GM11168 (cell line): Measurements from ENCODE around the gene UNKL.

ENCODE experiments used
- in situ Hi-C: fragments of 300-500 bp; cut with MboI; formaldehyde crosslinking; loops from one replicate; pipeline ENCODE4 v1.12.0; 2022; ENCODE audit warnings: low sequenced_read_pairs; ENCODE audit not compliant: unreplicated experiment

Gene UNKL

DNA sequence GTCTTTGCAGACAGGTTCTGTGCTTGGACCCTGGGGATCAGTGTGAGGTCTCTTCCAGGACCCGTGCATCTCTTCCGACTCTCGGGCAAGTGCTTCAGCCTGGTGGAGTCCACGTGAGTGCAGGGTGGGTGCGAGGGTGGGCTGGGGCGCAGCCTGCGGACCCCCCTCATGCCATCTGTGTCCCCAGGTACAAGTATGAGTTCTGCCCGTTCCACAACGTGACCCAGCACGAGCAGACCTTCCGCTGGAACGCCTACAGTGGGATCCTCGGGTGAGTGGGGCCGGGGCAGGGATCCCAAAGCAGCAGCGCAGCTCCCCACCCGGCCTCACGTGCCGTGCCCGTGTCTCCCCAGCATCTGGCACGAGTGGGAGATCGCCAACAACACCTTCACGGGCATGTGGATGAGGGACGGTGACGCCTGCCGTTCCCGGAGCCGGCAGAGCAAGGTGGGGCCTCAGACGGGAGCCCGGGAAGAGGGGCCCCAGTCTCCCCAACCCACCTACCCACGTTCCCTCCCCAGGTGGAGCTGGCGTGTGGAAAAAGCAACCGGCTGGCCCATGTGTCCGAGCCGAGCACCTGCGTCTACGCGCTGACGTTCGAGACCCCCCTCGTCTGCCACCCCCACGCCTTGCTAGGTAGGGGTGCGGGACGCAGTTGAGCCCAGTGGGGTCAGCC lies 52.7 kb downstream of the UNKL start:
- in situ Hi-C loops = no loop called here

DNA sequence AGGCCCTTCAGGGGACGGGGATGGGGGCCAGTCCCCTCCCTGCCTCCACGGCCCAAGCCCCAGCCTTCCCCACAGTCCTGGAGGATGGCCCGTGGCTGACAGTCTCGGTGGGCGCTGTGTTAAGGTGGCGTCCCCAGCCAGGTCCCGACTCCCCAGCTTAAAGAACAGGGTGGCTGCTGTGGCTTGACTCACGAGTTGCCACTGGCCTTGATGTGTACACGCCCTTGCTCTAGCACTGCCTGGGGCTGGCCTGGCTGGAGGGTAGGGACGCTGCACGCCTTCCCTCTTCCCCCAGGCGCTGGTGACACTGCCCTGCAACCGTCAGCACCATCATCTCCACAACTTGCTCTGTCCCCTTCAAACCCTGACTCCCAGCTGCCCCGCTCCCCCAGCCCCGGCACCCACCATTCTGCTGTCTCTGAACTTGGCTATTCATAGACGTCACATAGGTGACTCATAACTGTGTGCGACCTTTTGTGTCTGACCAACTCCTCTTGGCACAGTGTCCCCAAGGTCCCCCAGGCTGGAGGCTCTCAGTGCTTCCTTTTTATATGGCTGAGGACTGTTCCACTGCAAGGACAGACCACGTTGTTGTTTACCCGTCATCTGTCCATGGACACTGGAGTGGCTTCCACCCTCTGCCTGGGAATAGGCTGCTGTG lies 56.5 kb downstream of the UNKL start:
- in situ Hi-C loops = no loop called here

DNA sequence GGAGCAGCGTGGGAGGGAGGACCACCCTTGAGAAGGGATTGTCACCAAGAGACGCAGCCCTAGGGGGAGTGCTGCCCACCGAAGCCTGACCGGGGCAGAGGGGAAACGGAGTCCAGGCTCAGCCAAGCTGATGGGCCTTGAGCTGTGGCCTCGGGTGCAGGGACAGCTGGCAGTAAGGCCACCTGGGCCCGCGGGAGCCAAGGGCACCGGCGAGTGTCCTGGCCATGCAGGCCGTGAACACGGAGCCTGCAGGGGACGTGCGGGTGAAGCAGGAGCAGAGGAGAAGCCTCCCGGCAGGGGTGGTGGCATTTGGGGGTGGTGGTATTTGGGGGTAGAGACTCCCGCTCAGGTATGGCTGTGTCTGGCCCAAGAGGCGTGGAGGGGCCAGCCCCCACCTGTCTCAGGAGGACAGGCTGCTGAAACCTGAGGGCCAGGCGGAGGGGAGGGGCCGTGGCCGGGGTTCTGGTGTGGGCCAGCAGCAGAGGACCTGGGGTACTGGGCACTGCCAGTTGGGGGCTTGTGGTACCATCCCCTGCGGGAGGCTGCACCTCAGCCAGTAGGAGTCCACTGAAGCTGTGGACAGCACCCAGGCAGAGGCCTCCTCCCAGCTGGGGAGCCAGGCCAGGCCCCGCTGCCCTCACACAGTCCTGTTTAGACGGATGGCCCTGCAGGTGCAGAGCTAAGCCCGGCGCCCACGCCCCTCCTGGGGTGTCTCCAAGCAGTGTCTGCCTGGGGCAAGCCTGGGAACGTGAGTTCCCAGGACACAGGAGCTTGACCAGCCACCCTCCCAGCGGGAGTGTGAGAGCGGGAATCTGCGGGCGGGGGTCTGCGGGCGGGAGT lies 58.2 kb downstream of the UNKL start:
- in situ Hi-C loops = no loop called here

DNA sequence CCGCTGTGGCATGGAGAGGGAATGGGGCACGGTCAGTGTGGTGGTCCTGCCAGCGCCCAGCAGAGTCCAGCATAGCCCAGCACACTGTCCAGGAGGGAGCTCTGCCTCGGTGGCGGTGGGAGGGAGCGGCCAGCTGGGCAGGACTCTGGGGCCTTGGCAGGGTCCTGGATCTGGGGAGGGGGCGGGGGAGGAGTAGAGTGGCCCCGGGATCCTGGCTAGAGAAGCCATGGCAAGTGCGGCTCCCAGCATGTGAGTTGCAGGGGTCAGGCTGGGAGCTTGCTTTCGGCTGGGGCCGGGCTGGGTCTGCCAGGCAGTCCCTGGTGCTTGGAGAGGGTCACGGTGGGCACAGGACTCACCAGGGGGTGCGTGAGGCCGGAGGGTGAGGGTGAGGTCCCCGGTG lies 58.9 kb downstream of the UNKL start:
- in situ Hi-C loops = no loop called here

GRCh38 chr16:1354815-1355540 lies 59.5 kb downstream of the UNKL start:
- in situ Hi-C loops = no loop called here

GRCh38 chr16:1351582-1352362 lies 62.7 kb downstream of the UNKL start, which contains the start of the genes GNPTG and TSR3:
TSS of gene GNPTG (plus strand) at chr16:1351931. CDS start at chr16:1351966, 35 bp downstream.
TSS of gene TSR3 (minus strand) at chr16:1351878. CDS start at chr16:1351804, 74 bp downstream.
- in situ Hi-C loops = no loop called here

- in situ Hi-C loops = no loop called here
These were observed 63.3 kb downstream of the UNKL start for GRCh38 chr16:1351215-1351581.

GRCh38 chr16:1350691-1351090 lies 63.8 kb downstream of the UNKL start:
- in situ Hi-C loops = no loop called here

DNA sequence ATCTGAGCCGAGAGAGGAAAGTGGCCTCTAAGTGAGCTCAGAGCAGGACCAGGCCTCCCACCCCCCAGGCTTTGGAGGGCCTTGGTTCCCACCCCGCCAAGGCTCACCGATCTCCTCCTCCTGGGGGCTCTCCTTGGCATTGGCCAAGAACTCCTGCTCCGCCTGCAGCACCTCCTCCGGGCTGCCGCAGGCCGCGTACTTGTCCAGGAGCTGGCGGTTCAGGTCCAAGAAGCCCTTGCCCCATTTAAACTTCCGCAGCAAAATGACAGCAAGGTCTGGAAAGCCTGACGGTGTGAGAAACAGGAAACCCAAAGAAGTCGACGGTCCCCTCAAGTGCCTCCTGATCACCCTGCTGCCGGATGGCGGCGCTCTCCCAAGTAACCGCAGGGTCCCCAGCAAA lies 64.6 kb downstream of the UNKL start:
- in situ Hi-C loops = no loop called here

- in situ Hi-C loops = no loop called here
These were observed 65.2 kb downstream of the UNKL start for GRCh38 chr16:1349351-1349750.

- in situ Hi-C loops = no loop called here
These were observed 65.6 kb downstream of the UNKL start for GRCh38 chr16:1348926-1349325.

- in situ Hi-C loops = no loop called here
These were observed 66.1 kb downstream of the UNKL start for GRCh38 chr16:1348441-1348840.

- in situ Hi-C loops = no loop called here
These were observed 66.5 kb downstream of the UNKL start for GRCh38 chr16:1347962-1348361.

DNA sequence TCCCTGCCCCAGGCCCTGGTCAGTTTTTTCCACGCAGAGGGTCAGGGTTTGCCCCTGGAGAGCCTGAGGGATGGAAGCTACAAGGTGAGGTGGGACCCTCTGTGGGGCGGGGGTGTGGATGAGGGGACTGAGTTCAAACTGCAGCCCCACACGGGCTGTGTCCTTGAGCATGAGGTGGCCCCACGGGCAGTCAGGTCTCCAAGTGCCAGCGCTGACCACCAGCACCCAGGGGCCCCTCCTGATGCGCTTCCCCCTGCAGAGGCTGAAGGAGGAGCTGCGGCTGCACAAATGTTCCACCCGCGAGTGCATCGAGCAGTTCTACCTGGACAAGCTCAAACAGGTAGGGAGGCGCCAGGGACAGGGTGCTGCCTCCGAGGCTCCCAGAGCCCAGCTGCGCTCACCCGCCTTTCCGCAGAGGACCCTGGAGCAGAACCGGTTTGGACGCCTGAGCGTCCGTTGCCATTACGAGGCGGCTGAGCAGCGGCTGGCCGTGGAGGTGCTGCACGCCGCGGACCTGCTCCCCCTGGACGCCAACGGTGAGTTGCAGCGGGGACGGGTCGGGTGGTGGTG lies 67.1 kb downstream of the UNKL start:
- in situ Hi-C loops = no loop called here

DNA sequence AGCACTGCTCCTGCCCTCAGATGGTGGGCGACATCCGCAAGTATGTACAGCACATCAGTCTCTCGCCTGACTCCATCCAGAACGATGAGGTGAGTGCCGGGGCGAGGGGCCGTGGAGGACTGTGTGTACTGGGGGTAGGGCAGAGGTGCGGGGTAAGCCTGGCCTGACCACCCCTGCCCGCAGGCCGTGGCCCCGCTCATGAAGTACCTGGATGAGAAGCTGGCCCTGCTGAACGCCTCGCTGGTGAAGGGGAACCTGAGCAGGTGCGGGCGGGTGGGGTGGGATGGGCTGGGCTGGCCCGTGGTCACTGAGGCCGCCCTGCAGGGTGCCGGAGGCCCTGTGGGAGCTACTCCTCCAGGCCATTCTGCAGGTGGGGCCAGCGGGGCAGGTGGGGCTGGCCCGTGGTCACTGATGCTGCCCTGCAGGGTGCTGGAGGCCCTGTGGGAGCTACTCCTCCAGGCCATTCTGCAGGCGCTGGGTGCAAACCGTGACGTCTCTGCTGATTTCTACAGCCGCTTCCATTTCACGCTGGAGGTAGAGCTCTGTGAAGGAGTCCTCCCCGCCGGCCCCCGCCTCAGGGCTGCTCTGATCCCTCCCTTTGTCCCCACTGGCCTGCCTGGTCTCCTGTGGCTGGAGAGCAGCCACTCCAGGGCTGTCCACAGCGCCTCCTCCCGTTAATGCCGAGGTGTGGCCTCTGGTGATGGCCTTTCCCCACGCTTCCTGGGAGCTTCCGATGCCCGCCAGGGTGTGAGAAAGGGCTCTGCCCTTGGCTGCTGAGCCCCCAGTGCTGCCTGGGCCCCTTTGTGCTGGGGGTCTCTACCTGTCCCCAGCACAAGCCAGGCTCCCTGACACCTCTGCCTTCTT lies 67.8 kb downstream of the UNKL start:
- in situ Hi-C loops = no loop called here

DNA sequence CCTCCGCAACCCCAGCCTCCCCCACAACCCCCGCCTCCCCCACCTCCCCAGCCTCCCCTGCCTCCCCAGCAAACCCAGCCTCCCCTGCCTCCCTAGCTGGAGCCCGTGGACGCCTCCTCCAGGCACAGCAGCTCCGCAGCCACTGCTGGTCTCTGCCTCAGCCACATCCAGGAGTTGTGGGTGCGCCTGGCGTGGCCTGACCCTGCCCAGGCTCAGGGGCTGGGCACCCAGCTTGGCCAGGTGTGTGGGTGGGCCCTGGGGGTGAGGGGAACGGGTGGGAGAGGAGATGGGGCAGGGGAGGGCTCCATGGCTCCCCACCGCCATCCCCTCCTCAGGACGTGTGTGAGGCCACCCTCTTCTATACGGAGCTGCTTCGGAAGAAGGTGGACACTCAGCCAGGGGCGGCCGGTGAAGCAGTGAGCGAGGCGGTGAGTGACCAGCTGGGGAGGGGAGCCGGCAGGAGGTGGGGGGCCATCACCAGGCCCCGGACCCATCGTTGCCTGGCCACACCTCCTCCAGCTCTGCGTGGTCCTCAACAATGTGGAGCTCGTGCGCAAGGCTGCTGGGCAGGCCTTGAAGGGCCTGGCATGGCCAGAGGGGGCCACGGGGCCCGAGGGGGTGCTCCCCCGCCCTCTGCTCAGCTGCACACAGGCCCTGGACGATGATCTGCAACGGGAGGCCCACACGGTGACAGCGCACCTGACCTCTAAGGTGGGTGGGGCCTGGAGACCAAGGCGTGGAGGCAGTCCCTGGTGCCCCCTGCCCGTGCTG lies 68.7 kb downstream of the UNKL start:
- in situ Hi-C loops = no loop called here

DNA sequence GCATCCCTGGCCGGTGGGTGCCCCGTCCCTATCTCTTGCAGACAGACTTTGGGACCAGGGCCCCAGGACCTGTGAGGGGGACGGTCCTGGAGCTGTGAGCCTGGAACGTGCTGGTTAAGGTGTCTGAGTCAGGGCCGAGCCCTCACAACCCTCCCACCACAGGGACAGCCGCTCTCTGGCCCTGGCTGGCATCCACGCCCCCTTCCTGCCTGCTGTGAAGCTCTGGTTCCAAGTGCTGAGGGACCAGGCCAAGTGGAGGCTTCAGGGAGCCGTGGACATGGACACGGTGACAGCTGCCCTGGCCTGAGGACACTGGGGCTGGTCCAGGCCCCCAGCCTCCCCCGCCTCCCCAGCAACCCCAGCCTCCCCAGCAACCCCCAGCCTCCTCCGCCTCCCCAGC lies 69.4 kb downstream of the UNKL start:
- in situ Hi-C loops = no loop called here

- in situ Hi-C loops = no loop called here
These were observed 70.0 kb downstream of the UNKL start for GRCh38 chr16:1344499-1344898.
